PFSK-1 (cell line): ENCODE measurements around the gene XRCC3.

Experiments used
- FOXP2 ChIP-seq: optimal IDR thresholded peaks from 2 replicates; pipeline ENCODE3; 2011; ENCODE audit warnings: borderline replicate concordance, control low read depth, inconsistent platforms; ENCODE audit not compliant: insufficient read depth; ENCODE audit errors: extremely low read length, extremely low read depth
- POLR2AphosphoS5 ChIP-seq: IDR thresholded peaks from 2 replicates; pipeline ENCODE4 v1.6.1; 2012; ENCODE audit warnings: low read depth, mild to moderate bottlenecking, control low read depth, low read length, moderate library complexity
- REST ChIP-seq, 2 experiments: IDR thresholded peaks; 2 replicates each; pipeline versions ENCODE4 v1.6.1 to v1.8.0; 2011 to 2012; ENCODE audit warnings: low read depth in 2 of 2, low read length in 2 of 2, control low read depth in 1 of 2, inconsistent platforms in 1 of 2, mild to moderate bottlenecking in 1 of 2, moderate library complexity in 1 of 2; ENCODE audit not compliant: insufficient read depth in 1 of 2
- SIN3A ChIP-seq: IDR thresholded peaks from 2 replicates; pipeline ENCODE4 v1.6.1; 2012; ENCODE audit warnings: mild to moderate bottlenecking, low read length, moderate library complexity, borderline replicate concordance; ENCODE audit not compliant: insufficient read depth
- TAF1 ChIP-seq: IDR thresholded peaks from 2 replicates; pipeline ENCODE4 v1.6.1; 2012; ENCODE audit warnings: low read length, control low read depth, borderline replicate concordance; ENCODE audit not compliant: insufficient read depth

The XRCC3 gene

GRCh38 chr14:103667671-103668070 lies 47.6 kb downstream of the XRCC3 start:
- TF ChIP-seq SIN3A (no peak), REST (IDR thresholded peaks at IDR 0.05; ENCODE audit: insufficient read depth in 1 of 2, low read depth in 2 of 2, low read length in 2 of 2) (no peak), POLR2AphosphoS5 (no peak), TAF1 (no peak), FOXP2 (no peak)

- TF ChIP-seq TAF1 (no peak), SIN3A (no peak), REST (IDR thresholded peaks at IDR 0.05; ENCODE audit: insufficient read depth in 1 of 2, low read depth in 2 of 2, low read length in 2 of 2) (no peak), POLR2AphosphoS5 (no peak), FOXP2 (no peak)
These were observed 51.7 kb downstream of the XRCC3 start for GRCh38 chr14:103663506-103663905.

- no peak for TF ChIP-seq POLR2AphosphoS5
- no peak for TF ChIP-seq SIN3A
- TF ChIP-seq REST (IDR thresholded peaks at IDR 0.05; ENCODE audit: insufficient read depth in 1 of 2, low read depth in 2 of 2, low read length in 2 of 2): no peak
- no peak for TF ChIP-seq TAF1
- no peak for TF ChIP-seq FOXP2
These were observed 52.7 kb downstream of the XRCC3 start for GRCh38 chr14:103662591-103662990.

DNA sequence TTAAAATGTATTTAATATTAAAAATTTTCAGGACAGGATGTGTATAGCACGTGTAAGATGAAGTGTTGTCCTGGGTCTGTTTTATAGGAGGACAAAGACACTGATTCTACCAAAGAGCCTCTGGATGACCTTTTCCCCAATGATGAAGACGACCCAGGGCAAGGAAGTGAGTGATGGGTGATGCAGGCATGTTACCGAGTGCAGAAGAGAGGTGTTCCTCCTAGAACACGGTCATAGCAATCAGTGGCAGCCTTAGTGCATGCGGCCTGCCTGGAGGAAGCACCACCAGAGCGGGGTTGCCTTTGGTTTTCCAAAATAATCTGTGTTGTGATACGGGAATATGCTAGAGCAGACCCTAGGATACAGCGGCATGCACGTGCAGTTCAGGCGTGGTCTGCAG lies 53.2 kb downstream of the XRCC3 start:
- TF ChIP-seq FOXP2 (no peak), POLR2AphosphoS5 (no peak), TAF1 (no peak), SIN3A (no peak), REST (IDR thresholded peaks at IDR 0.05; ENCODE audit: insufficient read depth in 1 of 2, low read depth in 2 of 2, low read length in 2 of 2) (no peak)

DNA sequence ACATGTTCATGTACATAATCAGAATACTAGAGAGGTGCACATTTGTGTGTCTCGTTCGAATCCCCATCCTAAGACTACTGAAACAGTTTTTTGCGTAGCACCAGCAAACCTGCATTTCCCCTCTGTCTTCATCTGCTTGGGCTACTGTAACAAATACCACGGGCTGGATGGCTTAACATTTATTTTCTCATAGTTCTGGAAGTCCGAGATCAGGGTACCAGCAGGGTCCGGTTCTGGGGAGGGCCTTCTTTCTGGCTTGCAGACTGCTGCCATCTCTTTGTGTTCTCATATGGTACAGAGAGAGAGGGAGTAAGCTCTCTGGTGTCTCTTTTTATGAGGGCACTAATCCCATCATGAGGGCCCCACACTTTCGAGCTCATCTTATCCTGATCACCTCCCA lies 55.6 kb downstream of the XRCC3 start:
- no peak for TF ChIP-seq FOXP2
- no peak for TF ChIP-seq POLR2AphosphoS5
- no peak for TF ChIP-seq SIN3A
- no peak for TF ChIP-seq REST (IDR thresholded peaks at IDR 0.05; ENCODE audit: insufficient read depth in 1 of 2, low read depth in 2 of 2, low read length in 2 of 2)
- TF ChIP-seq TAF1: no peak
